Measurements from ENCODE around the gene DNASE1L2.
A peak's percentile ranks its signal among the peaks of the same experiment; 100 is the strongest.
"Not testable (repeated sequence)": the region's sequence is repeated elsewhere in the genome, so short reads cannot be mapped to it uniquely, and the experiment has no call there.

The DNASE1L2 gene

DNA sequence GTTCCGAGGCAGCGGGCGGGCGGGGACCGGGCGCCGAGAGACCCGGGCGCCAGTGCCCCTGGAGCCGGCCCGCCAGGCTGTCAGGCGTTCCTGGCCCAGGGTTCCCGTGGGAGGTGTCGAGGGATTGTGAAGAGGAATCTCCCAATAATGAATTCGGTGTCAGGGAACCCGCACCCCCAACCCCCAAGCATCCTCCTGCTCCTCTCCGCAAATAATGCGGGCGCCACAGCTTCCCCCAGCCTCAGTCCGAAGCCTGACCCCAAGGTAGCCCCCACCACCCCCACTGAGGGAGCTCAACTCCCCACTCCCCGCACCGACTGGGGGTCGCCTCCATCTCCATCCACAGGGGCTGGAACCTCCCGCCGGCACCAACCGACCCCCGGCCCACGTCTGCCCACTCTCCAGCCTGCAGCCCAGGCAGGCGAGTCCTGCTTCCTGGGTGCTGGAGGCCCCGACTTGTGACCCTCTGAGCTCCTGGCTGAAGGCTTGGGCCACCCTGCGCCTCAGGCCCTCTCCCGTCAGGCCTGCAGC lies 39.2 kb upstream of the DNASE1L2 start:
- DNase-seq (ENCODE audit: insufficient read length, low spot score) (no peak), FAIRE-seq (no peak)
- no peak for TF ChIP-seq POLR2A (IDR thresholded peaks at IDR 0.05; ENCODE audit: low read depth, low read length)

- TF ChIP-seq POLR2A (IDR thresholded peaks at IDR 0.05; ENCODE audit: low read depth, low read length), result no peak
- DNase-seq (ENCODE audit: insufficient read length, low spot score) (no peak), FAIRE-seq (no peak)
Measured at GRCh38 chr16:2197765-2198164, 38.5 kb upstream of the DNASE1L2 start.

DNA sequence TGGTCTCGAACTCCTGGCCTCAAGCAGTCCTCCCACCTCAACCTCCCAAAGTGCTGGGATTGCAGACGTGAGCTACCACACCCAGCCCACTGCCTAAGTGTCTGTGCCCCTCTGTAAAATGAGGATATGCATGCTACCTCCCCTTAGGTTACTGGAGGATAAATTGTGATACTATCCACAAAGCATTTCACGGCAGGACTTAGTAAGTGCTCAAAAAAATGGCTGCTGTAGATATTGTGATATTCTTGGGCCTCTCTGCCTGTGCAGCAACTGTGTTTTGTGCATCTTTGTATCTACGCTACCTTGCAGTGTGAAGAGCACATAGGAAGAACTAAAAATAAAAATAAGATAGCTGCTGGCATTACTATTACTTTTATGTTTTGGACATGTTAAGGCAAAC lies 38.0 kb upstream of the DNASE1L2 start:
- FAIRE-seq (no peak), DNase-seq (ENCODE audit: insufficient read length, low spot score) (no peak)
- no peak for TF ChIP-seq POLR2A (IDR thresholded peaks at IDR 0.05; ENCODE audit: low read depth, low read length)

- DNase-seq (ENCODE audit: insufficient read length, low spot score) (no peak), FAIRE-seq (no peak)
- no peak for TF ChIP-seq POLR2A (IDR thresholded peaks at IDR 0.05; ENCODE audit: low read depth, low read length)
Measured at GRCh38 chr16:2199095-2199494, 37.1 kb upstream of the DNASE1L2 start.

GRCh38 chr16:2199621-2200139 lies 36.6 kb upstream of the DNASE1L2 start:
- FAIRE-seq (no peak), DNase-seq (ENCODE audit: insufficient read length, low spot score) (no peak)
- TF ChIP-seq POLR2A (IDR thresholded peaks at IDR 0.05; ENCODE audit: low read depth, low read length), result no peak

GRCh38 chr16:2200313-2200712 lies 35.9 kb upstream of the DNASE1L2 start:
- no peak for TF ChIP-seq POLR2A (IDR thresholded peaks at IDR 0.05; ENCODE audit: low read depth, low read length)
- DNase-seq (ENCODE audit: insufficient read length, low spot score) (no peak), FAIRE-seq (no peak)

DNA sequence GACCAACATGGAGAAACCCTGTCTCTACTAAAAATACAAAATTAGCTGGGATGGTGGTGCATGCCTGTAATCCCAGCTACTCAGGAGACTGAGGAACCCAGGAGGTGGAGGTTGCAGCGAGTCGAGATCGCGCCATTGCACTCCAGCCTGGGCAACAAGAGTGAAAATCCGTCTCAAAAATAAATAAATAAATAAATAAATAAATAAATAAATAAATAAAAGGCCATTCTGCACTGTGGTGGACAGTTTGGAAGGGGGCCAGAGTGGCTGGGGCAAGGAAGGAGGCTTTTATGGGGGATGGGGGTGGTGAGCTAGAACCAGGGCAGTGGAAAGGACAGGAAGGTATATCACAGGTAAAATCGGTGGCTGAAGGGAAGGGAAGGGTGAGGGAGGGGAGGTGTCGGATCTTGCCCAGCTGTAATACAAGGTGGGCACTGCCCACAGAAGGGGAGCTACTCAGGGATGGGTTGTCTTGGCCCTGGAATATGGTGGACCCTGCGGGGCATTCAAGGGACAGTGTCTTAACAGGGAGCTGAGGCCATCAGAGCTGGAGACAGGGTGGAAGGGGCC lies 33.0 kb upstream of the DNASE1L2 start:
- not testable (repeated sequence) for DNase-seq (ENCODE audit: insufficient read length, low spot score); FAIRE-seq

DNA sequence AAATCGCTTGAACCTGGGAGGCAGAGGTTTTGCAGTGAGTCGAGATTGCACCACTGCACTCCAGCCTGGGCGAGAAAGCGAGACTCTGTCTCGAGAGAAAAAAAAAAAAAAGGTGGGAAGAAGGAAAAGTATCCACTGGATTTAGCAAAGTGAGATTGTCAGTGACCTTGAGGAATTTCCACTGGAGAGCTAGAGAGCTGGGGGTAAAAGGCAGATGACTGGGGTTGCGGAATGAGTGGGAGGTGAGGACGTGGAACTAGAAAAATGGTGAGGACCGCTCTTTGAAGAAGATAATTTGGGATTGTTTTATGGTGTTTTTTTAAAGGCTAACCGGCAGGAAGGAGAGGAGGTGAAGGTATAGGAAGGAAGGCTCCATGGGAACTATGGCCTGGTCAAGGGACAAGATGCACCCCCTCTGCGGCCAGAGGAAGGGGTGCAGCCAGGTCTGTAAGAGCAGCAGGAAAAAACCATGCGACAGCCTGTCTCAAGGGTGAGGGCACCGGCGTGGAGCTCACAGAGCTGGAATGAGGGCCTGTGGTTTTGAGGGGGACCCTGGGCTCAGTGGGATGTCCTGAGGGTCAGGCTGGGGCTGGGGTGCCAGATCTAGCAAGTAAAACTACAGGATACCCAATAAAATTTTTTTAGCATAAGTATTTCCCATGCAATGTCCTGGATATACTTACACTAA lies 31.7 kb upstream of the DNASE1L2 start:
- no peak for TF ChIP-seq POLR2A (IDR thresholded peaks at IDR 0.05; ENCODE audit: low read depth, low read length)
- FAIRE-seq (no peak), DNase-seq (ENCODE audit: insufficient read length, low spot score) (no peak)

DNA sequence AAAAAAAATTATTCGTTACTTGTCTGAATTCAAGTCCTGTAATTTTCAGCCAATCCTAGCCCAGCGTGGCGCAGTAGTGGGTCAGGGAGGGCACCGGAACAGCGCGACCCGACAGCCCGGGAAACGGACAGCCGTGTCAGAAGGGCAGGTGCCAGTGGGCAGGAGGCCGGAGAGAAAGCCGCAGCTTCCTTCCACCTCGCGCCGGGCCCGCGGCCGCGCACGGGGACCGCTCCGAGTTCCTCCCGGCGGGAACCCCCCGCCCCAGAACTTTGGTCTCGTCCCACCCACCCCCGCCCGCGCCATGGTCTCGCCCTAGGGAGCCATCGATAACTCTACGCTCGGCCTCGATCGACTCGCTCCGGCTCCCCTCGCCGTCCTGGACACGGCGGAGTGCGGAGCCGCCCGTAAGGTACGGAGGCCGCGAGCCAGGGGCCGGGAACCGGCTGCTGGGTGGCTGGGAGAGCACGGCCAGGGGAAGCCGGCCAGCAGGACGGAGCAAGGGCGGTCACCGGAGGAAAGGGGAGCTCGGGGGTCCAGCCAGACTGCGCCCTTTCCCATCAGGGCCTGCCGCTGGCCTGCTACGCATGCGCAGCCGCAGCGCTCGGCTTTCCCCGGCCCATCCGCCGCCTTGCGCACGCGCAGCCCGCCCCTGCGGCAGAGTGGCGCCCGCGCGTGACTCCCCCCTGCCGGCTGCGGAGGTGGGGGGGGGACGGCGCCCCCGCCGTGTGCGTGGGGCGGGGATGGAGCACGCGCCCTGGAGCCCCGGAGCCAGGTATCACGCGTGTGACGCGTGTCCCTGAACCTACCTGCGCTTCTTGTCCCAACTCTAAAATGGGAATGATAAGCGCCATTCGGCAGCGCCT lies 30.9 kb upstream of the DNASE1L2 start, which contains the start of gene MLST8:
Gene MLST8, plus strand, starts transcription at position 351 of the 863 bp plus-strand sequence. CDS start 632 bp downstream, outside the sequence.
- FAIRE-seq (no peak), DNase-seq (ENCODE audit: insufficient read length, low spot score) (peak; percentile 99)
- peak; percentile 52 for TF ChIP-seq POLR2A (IDR thresholded peaks at IDR 0.05; ENCODE audit: low read depth, low read length)

- FAIRE-seq, result no peak
- TF ChIP-seq POLR2A (IDR thresholded peaks at IDR 0.05; ENCODE audit: low read depth, low read length), result no peak
- no peak for DNase-seq (ENCODE audit: insufficient read length, low spot score)
Measured at GRCh38 chr16:2205967-2206313, 30.3 kb upstream of the DNASE1L2 start.

DNA sequence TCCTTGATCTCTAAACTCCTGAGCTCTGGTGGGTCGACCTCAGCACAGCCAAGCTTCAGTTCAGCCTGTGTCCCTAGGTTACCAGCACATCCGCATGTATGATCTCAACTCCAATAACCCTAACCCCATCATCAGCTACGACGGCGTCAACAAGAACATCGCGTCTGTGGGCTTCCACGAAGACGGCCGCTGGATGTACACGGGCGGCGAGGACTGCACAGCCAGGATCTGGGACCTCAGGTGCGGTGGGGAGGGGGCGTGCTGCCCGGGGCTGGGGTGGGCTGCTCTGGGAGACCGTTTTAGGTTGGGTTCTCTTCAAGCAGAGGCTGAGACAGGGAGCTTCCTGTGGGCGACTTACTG lies 29.8 kb upstream of the DNASE1L2 start:
- DNase-seq (ENCODE audit: insufficient read length, low spot score) (no peak), FAIRE-seq (no peak)
- TF ChIP-seq POLR2A (IDR thresholded peaks at IDR 0.05; ENCODE audit: low read depth, low read length), result no peak

GRCh38 chr16:2206780-2207433 lies 29.3 kb upstream of the DNASE1L2 start:
- no peak for DNase-seq (ENCODE audit: insufficient read length, low spot score)
- FAIRE-seq, result no peak
- no peak for TF ChIP-seq POLR2A (IDR thresholded peaks at IDR 0.05; ENCODE audit: low read depth, low read length)

DNA sequence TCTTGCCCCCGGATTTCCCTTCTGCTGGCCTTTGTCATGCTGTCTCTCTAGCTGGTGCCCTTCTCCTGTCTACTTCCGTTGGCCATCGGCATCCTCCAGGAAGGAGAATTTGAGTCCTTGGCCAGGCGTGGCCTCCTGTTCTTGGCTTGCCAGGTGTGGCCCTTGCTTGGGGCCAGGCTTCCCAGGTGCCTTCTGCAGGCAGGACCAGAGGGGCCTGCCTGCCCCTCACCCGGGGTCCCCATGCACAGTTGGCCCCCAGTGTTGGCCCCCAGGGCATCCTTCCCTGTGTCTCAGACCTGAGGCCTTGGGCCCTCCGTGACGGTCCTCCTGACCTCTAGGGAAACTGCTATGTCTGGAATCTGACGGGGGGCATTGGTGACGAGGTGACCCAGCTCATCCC lies 28.4 kb upstream of the DNASE1L2 start:
- DNase-seq (ENCODE audit: insufficient read length, low spot score) (no peak), FAIRE-seq (no peak)
- no peak for TF ChIP-seq POLR2A (IDR thresholded peaks at IDR 0.05; ENCODE audit: low read depth, low read length)

GRCh38 chr16:2208308-2208707 lies 27.9 kb upstream of the DNASE1L2 start:
- TF ChIP-seq POLR2A (IDR thresholded peaks at IDR 0.05; ENCODE audit: low read depth, low read length), result no peak
- DNase-seq (ENCODE audit: insufficient read length, low spot score), result no peak
- FAIRE-seq, result no peak
